Activated T-cell treated with anti-CD3 and anti-CD28 coated beads for 1 hour (primary cell): ENCODE data around the gene SLC12A8.

Experiments
- DNase-seq: peaks from one replicate; pipeline ENCODE4 v3.0.0-alpha.2; 2020; ENCODE audit warnings: low read depth

Gene SLC12A8

GRCh38 chr3:125186800-125187598 lies 25.5 kb downstream of the SLC12A8 start:
- no peak for DNase-seq

DNA sequence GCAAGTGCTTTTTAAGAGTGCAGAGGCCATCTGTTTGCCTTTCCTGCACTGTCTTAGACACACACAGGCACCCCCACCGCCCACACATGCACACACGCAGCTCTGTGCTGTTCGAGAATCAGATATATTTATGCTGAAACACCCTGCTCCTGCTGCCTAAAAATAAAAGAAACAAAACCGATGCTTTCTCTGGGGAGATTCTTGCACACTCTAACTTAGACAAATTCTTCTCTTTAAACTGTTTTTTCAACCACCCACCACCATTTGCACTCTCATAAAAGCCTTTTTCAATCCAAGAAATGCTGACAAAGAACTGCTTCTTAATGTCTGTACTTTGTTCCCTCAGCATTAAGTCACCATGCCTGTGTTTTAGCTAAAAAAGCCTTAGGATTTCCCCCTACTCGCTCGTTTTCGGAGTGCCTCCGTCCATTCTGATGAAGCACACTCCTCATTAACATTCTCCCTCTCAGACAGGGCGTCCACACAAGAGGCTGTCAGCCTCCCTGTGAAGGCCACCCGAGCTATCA lies 26.2 kb downstream of the SLC12A8 start:
- DNase-seq, result no peak

DNA sequence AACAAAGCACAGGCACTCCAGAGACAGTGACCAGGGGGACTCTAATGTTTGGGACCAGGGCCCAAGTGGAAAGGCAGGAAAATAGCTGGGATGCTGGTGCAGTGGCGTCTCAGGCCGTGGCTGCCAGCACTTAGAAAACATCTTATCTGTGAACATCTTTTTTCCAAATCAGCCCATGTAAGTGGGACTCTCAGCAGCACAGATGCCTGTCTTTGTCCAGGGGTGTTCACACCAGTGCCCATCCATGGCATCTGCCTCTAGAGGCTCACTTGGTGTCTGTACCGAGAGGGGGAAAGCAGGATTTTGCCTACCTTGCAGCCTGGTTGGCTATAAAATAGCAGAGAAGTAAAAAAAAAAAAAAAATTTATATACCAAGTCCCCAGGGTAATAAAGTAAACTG lies 26.7 kb downstream of the SLC12A8 start:
- DNase-seq, result no peak

GRCh38 chr3:125179884-125180240 lies 32.7 kb downstream of the SLC12A8 start:
- no peak for DNase-seq

- DNase-seq, result no peak
Observed at GRCh38 chr3:125179143-125179883, 33.2 kb downstream of the SLC12A8 start.

DNA sequence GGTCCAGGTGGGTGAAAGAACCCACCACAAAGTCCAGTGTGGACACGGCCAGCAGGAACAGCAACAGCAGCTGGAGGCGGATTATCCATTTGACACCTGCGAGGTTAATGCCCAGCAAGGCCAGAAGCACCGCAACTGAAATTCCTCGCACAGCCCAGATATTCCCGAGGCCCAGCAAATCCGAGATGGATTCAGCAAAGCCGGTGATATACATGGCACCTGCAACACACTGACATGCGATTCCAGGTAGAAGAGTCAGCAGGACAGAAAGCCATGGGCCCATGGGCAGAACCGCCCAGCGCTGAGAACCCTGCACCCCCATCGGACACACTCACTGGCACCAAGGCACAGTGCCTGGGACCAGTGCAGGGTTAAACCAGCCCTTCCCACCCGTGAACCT lies 34.8 kb downstream of the SLC12A8 start:
- no peak for DNase-seq

- no peak for DNase-seq
Observed at GRCh38 chr3:125175295-125176078, 37.1 kb downstream of the SLC12A8 start.

GRCh38 chr3:125172346-125172745 lies 40.2 kb downstream of the SLC12A8 start:
- DNase-seq, result no peak

DNA sequence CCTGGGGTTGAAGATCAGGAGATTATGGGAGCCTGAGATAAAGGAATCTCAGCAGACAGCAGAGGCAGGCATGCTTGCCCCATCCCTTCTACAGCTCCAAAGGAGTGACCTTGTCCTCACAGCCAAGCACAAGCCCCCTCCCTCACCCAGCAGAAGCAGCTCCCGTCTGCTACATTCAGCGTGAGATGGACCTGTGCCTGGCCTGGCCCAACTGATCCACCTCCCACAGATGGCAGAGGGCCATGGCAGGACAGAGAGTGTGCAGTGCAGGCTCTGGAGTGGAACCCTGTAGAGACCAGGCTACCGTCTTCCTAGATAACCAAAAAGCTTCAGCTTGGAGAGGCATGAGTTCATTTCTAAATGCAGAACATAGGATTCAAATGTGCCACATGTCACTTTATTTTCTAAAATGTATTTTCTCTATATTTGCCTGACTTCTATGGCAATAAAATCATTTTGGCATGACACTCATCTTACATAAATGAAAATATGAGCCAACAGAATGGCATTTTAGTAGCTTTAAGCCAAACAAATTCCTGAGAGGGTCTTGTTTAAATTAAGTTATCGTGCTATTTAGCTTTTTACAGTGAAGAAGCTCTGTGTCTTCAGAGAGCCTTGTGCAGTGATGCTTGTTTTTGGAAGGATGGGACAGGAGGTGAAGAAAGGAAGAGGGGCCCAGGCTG lies 43.7 kb downstream of the SLC12A8 start:
- no peak for DNase-seq

- DNase-seq, result no peak
Observed at GRCh38 chr3:125166599-125167136, 45.9 kb downstream of the SLC12A8 start.

DNA sequence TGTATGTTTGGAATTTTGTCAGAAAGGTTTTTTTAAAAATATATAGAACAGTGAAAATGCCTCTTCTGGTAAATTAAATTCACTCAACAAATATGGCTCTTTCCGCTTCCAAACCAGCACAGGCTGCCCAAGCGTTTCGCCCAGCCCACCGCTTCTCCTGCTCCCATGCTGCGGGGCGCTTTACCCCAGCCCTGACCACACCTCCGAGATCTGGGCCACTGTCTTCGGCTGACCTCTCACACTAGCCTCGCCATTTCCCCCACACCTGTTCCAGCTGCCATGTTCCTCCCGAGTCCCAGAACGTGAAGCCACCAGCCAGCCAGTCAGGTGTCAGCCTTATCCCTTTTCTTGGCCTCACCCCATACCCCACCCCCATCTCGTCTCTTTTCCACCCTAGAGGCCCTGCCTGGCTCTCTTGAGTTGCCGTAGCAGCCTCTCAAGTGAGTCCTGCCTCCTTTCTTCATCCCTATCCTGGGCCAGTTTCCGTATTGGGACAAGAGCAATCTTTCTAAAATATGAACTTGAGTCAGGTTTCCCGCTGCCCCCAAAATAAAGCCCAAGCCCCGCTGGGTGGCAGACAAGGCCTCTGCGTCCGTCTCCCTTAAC lies 46.5 kb downstream of the SLC12A8 start:
- no peak for DNase-seq

GRCh38 chr3:125165189-125165947 lies 47.2 kb downstream of the SLC12A8 start:
- DNase-seq, result no peak

- DNase-seq, result no peak
Observed at GRCh38 chr3:125163739-125164601, 48.6 kb downstream of the SLC12A8 start.

GRCh38 chr3:125161607-125162219 lies 50.8 kb downstream of the SLC12A8 start:
- no peak for DNase-seq

DNA sequence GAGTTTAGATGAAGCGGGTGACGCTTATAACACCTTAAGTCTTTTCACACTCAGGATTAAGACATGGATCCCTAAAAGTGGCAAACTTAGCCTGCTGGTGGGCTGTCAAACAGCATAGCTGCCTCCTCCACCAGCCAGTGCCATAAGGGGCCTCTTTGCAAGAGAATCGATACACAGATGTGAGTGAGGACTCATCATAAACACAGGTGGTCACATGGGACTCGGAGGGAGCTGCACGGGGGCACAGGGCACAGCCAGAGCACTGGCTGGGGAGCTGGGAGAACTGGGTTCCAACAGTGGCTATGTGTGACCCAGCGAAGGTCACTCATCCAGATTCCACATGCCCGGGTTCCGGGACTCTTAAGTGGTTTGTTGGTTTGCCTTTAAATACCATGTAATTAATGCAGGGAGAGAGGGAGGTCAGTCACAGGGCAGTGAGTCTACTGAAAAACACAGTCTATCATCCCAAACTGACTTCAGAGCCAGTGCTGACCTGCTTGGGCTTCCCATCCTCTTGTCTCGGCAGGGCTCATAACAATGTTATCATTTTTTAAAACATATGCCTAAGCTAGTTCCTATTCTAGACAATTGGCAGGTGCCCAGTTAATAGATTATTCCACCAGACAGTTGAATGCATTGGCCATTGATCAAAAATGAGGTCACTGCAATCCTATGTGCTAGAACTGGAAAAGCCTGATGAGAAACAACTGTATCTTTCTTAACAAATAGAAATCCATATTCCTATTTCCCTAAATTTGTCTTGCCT lies 51.8 kb downstream of the SLC12A8 start:
- no peak for DNase-seq

DNA sequence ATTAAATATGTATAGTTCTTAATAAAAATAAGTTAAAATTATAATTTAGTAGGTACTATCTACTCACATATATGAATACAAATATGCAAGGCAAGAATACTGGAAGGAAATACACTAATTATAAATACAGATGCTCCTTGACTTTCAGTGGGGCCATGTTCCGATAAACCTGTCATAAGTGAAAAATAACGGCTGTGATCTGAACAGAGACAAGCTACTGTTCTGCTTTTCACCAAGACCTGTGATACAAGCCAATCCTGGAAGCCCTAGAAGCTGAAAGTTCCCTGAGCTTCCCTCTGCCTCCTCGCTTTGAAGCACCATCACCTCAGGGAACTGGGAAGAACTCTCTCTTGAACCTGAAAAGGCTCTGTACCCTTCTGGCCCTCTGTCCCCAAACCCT lies 55.4 kb downstream of the SLC12A8 start:
- DNase-seq, result no peak

DNA sequence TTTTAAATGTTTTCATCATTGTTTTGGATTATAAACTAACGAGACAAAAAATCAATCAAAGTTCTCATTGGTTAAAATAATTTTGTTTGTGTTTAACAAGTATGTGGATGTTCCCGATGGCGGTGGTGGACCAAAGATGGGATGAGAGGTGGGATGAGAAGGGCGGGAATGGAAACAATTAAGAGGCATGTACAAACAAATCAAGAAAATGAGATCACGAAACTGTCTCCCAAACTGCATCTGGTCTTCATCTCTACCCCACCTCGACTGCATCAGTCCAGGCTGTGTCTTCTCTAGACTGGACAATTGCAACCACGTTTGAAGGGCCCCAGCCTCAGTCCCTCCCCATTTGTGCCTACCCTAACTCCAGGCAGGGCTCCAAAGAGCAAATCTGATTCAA lies 56.1 kb downstream of the SLC12A8 start:
- DNase-seq, result no peak

- no peak for DNase-seq
Observed at GRCh38 chr3:125154800-125155269, 57.7 kb downstream of the SLC12A8 start.
